Measurements from ENCODE around the gene TCEA3.

TCEA3 gene

GRCh38 chr1:23367451-23367790 is 57.1 kb downstream of the TCEA3 start:
- H3K4me1 ChIP-seq (ENCODE audit: control insufficient read depth, insufficient read depth, low read length), result peaks cover 46% of the 10 kb centered on the region
- H3K36me3 ChIP-seq (ENCODE audit: control insufficient read depth in 2 of 2, insufficient read depth in 2 of 2, low read length in 2 of 2), result peaks cover 19 to 25% of the 10 kb centered on the region in 2 donors
- peak overlapping the region; percentile 95 for H3K27ac ChIP-seq (ENCODE audit: low read length)
- peak overlapping the region; percentile 96 to 98 for H3K4me3 ChIP-seq (ENCODE audit: low read length in 2 of 2)
- H3K9me3 ChIP-seq (ENCODE audit: control insufficient read depth in 2 of 2, low read length in 2 of 2), result peaks cover 6 to 18% of the 10 kb centered on the region in 2 donors
- no peaks in the 10 kb centered on the region for H3K27me3 ChIP-seq (ENCODE audit: control insufficient read depth in 1 of 2, insufficient read depth in 2 of 2, low read length in 2 of 2)
- peak overlapping the region; percentile 90 to 91 for H3K9ac ChIP-seq (ENCODE audit: low read length in 2 of 2)

- Histone ChIP-seq H3K9ac (ENCODE audit: low read length in 2 of 2) (no peak overlapping the region), H3K36me3 (ENCODE audit: control insufficient read depth in 2 of 2, insufficient read depth in 2 of 2, low read length in 2 of 2) (peaks cover 27 to 34% of the 10 kb centered on the region in 2 donors), H3K4me3 (ENCODE audit: low read length in 2 of 2) (peak overlapping the region in 1 of 2 donors; percentile 98)
These were observed 58.0 kb downstream of the TCEA3 start for GRCh38 chr1:23366598-23366997.

GRCh38 chr1:23366146-23366545 is 58.4 kb downstream of the TCEA3 start:
- Histone ChIP-seq H3K4me3 (ENCODE audit: low read length in 2 of 2) (peak overlapping the region in 1 of 2 donors; percentile 98), H3K27me3 (ENCODE audit: control insufficient read depth in 1 of 2, insufficient read depth in 2 of 2, low read length in 2 of 2) (no peaks in the 10 kb centered on the region), H3K9ac (ENCODE audit: low read length in 2 of 2) (no peak overlapping the region), H3K27ac (ENCODE audit: low read length) (no peak overlapping the region), H3K36me3 (ENCODE audit: control insufficient read depth in 2 of 2, insufficient read depth in 2 of 2, low read length in 2 of 2) (peaks cover 32 to 38% of the 10 kb centered on the region in 2 donors), H3K9me3 (ENCODE audit: control insufficient read depth in 2 of 2, low read length in 2 of 2) (peaks cover 19 to 30% of the 10 kb centered on the region in 2 donors), H3K4me1 (ENCODE audit: control insufficient read depth, insufficient read depth, low read length) (peaks cover 35% of the 10 kb centered on the region)

More at GRCh38 chr1:23366598-23366997, 58.0 kb downstream of the TCEA3 start:
- Histone ChIP-seq H3K27me3 (ENCODE audit: control insufficient read depth in 1 of 2, insufficient read depth in 2 of 2, low read length in 2 of 2) (no peaks in the 10 kb centered on the region), H3K9me3 (ENCODE audit: control insufficient read depth in 2 of 2, low read length in 2 of 2) (peaks cover 14 to 26% of the 10 kb centered on the region in 2 donors), H3K27ac (ENCODE audit: low read length) (no peak overlapping the region), H3K4me1 (ENCODE audit: control insufficient read depth, insufficient read depth, low read length) (peaks cover 39% of the 10 kb centered on the region)

GRCh38 chr1:23362218-23362713 is 62.3 kb downstream of the TCEA3 start:
- H3K4me1 ChIP-seq (ENCODE audit: control insufficient read depth, insufficient read depth, low read length), result peaks cover 10% of the 10 kb centered on the region
- no peak overlapping the region for H3K9ac ChIP-seq (ENCODE audit: low read length in 2 of 2)
- H3K4me3 ChIP-seq (ENCODE audit: low read length in 2 of 2), result peak overlapping the region; percentile 22 to 41
- H3K9me3 ChIP-seq (ENCODE audit: control insufficient read depth in 2 of 2, low read length in 2 of 2), result peaks cover 20 to 38% of the 10 kb centered on the region in 2 donors
- H3K27me3 ChIP-seq (ENCODE audit: control insufficient read depth in 1 of 2, insufficient read depth in 2 of 2, low read length in 2 of 2), result no peaks in the 10 kb centered on the region
- H3K36me3 ChIP-seq (ENCODE audit: control insufficient read depth in 2 of 2, insufficient read depth in 2 of 2, low read length in 2 of 2), result peaks cover 42 to 61% of the 10 kb centered on the region in 2 donors
- no peak overlapping the region for H3K27ac ChIP-seq (ENCODE audit: low read length)

- Histone ChIP-seq H3K4me3 (ENCODE audit: low read length in 2 of 2) (no peak overlapping the region), H3K9ac (ENCODE audit: low read length in 2 of 2) (no peak overlapping the region), H3K27me3 (ENCODE audit: control insufficient read depth in 1 of 2, insufficient read depth in 2 of 2, low read length in 2 of 2) (no peaks in the 10 kb centered on the region), H3K9me3 (ENCODE audit: control insufficient read depth in 2 of 2, low read length in 2 of 2) (peaks cover 20 to 30% of the 10 kb centered on the region in 2 donors), H3K36me3 (ENCODE audit: control insufficient read depth in 2 of 2, insufficient read depth in 2 of 2, low read length in 2 of 2) (peaks cover 31 to 45% of the 10 kb centered on the region in 2 donors), H3K27ac (ENCODE audit: low read length) (no peak overlapping the region), H3K4me1 (ENCODE audit: control insufficient read depth, insufficient read depth, low read length) (no peaks in the 10 kb centered on the region)
These were observed 66.2 kb downstream of the TCEA3 start for GRCh38 chr1:23358310-23358875.

- H3K4me3 ChIP-seq (ENCODE audit: low read length in 2 of 2), result no peak overlapping the region
- H3K9ac ChIP-seq (ENCODE audit: low read length in 2 of 2), result no peak overlapping the region
- no peak overlapping the region for H3K27ac ChIP-seq (ENCODE audit: low read length)
These were observed 67.2 kb downstream of the TCEA3 start for GRCh38 chr1:23357138-23357908.

GRCh38 chr1:23356471-23357137 is 67.9 kb downstream of the TCEA3 start:
- Histone ChIP-seq H3K27me3 (ENCODE audit: control insufficient read depth in 1 of 2, insufficient read depth in 2 of 2, low read length in 2 of 2) (no peaks in the 10 kb centered on the region), H3K27ac (ENCODE audit: low read length) (no peak overlapping the region), H3K4me3 (ENCODE audit: low read length in 2 of 2) (no peak overlapping the region), H3K36me3 (ENCODE audit: control insufficient read depth in 2 of 2, insufficient read depth in 2 of 2, low read length in 2 of 2) (peaks cover 15 to 27% of the 10 kb centered on the region in 2 donors), H3K9ac (ENCODE audit: low read length in 2 of 2) (no peak overlapping the region), H3K4me1 (ENCODE audit: control insufficient read depth, insufficient read depth, low read length) (no peaks in the 10 kb centered on the region), H3K9me3 (ENCODE audit: control insufficient read depth in 2 of 2, low read length in 2 of 2) (peaks cover 6 to 12% of the 10 kb centered on the region in 2 donors)

More at GRCh38 chr1:23357138-23357908, 67.2 kb downstream of the TCEA3 start:
- Histone ChIP-seq H3K9me3 (ENCODE audit: control insufficient read depth in 2 of 2, low read length in 2 of 2) (peaks cover 13 to 20% of the 10 kb centered on the region in 2 donors), H3K36me3 (ENCODE audit: control insufficient read depth in 2 of 2, insufficient read depth in 2 of 2, low read length in 2 of 2) (peaks cover 22 to 35% of the 10 kb centered on the region in 2 donors), H3K4me1 (ENCODE audit: control insufficient read depth, insufficient read depth, low read length) (no peaks in the 10 kb centered on the region), H3K27me3 (ENCODE audit: control insufficient read depth in 1 of 2, insufficient read depth in 2 of 2, low read length in 2 of 2) (no peaks in the 10 kb centered on the region)

- Histone ChIP-seq H3K4me3 (ENCODE audit: low read length in 2 of 2) (no peak overlapping the region), H3K4me1 (ENCODE audit: control insufficient read depth, insufficient read depth, low read length) (no peaks in the 10 kb centered on the region), H3K27me3 (ENCODE audit: control insufficient read depth in 1 of 2, insufficient read depth in 2 of 2, low read length in 2 of 2) (no peaks in the 10 kb centered on the region), H3K27ac (ENCODE audit: low read length) (no peak overlapping the region), H3K9ac (ENCODE audit: low read length in 2 of 2) (no peak overlapping the region), H3K9me3 (ENCODE audit: control insufficient read depth in 2 of 2, low read length in 2 of 2) (no peaks in the 10 kb centered on the region), H3K36me3 (ENCODE audit: control insufficient read depth in 2 of 2, insufficient read depth in 2 of 2, low read length in 2 of 2) (peaks cover 2 to 5% of the 10 kb centered on the region in 2 donors)
These were observed 70.3 kb downstream of the TCEA3 start for GRCh38 chr1:23354245-23354644.

- H3K27me3 ChIP-seq (ENCODE audit: control insufficient read depth in 1 of 2, insufficient read depth in 2 of 2, low read length in 2 of 2), result no peaks in the 10 kb centered on the region
- no peaks in the 10 kb centered on the region for H3K9me3 ChIP-seq (ENCODE audit: control insufficient read depth in 2 of 2, low read length in 2 of 2)
- H3K36me3 ChIP-seq (ENCODE audit: control insufficient read depth in 2 of 2, insufficient read depth in 2 of 2, low read length in 2 of 2), result no peaks in the 10 kb centered on the region
These were observed 72.4 kb downstream of the TCEA3 start for GRCh38 chr1:23352096-23352695.

GRCh38 chr1:23345920-23346319 is 78.6 kb downstream of the TCEA3 start:
- peaks cover 14% of the 10 kb centered on the region for H3K4me1 ChIP-seq (ENCODE audit: control insufficient read depth, insufficient read depth, low read length)
- H3K27me3 ChIP-seq (ENCODE audit: control insufficient read depth in 1 of 2, insufficient read depth in 2 of 2, low read length in 2 of 2), result no peaks in the 10 kb centered on the region
- no peak overlapping the region for H3K4me3 ChIP-seq (ENCODE audit: low read length in 2 of 2)
- no peaks in the 10 kb centered on the region for H3K36me3 ChIP-seq (ENCODE audit: control insufficient read depth in 2 of 2, insufficient read depth in 2 of 2, low read length in 2 of 2)
- H3K9me3 ChIP-seq (ENCODE audit: control insufficient read depth in 2 of 2, low read length in 2 of 2), result no peaks in the 10 kb centered on the region
- no peak overlapping the region for H3K27ac ChIP-seq (ENCODE audit: low read length)
- no peak overlapping the region for H3K9ac ChIP-seq (ENCODE audit: low read length in 2 of 2)

More at GRCh38 chr1:23352096-23352695, 72.4 kb downstream of the TCEA3 start:
- no peaks in the 10 kb centered on the region for H3K4me1 ChIP-seq (ENCODE audit: control insufficient read depth, insufficient read depth, low read length)
- H3K9ac ChIP-seq (ENCODE audit: low read length in 2 of 2), result no peak overlapping the region
- no peak overlapping the region for H3K4me3 ChIP-seq (ENCODE audit: low read length in 2 of 2)
- no peak overlapping the region for H3K27ac ChIP-seq (ENCODE audit: low read length)
